ENCODE data around the gene OR4D9. TPM values are rescaled to one million over a fixed set of nuclear protein-coding genes. Genes with fewer than 3 reads are reported as not detected.

Gene OR4D9
- total RNA-seq, 3 donors from 2014 or later (not counting 1 experiment from before 2014, with no cell fraction given) = not detected

GRCh38 chr11:59562292-59562691 is 51.0 kb downstream of the OR4D9 start:
- TF ChIP-seq CTCF (IDR thresholded peaks at IDR 0.05) = no peak
- Histone ChIP-seq H3K4me1 (ENCODE audit: control insufficient read depth, insufficient read depth, low read length) (peaks cover 35% of the 10 kb centered on the region), H3K36me3 (ENCODE audit: control insufficient read depth, insufficient read depth, low read length) (no peaks in the 10 kb centered on the region), H3K9me3 (ENCODE audit: control insufficient read depth, insufficient read depth, low read length) (no peaks in the 10 kb centered on the region), H3K27me3 (ENCODE audit: control insufficient read depth, insufficient read depth, low read length) (no peaks in the 10 kb centered on the region), H3K27ac (ENCODE audit: low read length) (no peak overlapping the region), H3K4me3 (ENCODE audit: low read length) (no peak overlapping the region)
- peak overlapping the region in 1 of 2 donors; percentile 16 for H3K27ac Mint-ChIP-seq
- intact Hi-C loops (cut with micrococcal nuclease) = no loop called here
- H3K4me3 Mint-ChIP-seq = peak overlapping the region; percentile 65
- H3K27me3 Mint-ChIP-seq (ENCODE audit: low read depth in 2 of 2) = peaks cover 1 to 5% of the 10 kb centered on the region in 2 donors
- no peaks in the 10 kb centered on the region for H3K9me3 Mint-ChIP-seq
- H3K4me1 Mint-ChIP-seq = peaks cover 37 to 42% of the 10 kb centered on the region in 2 donors
- DNase-seq (no peak), ATAC-seq (no peak)
- no peaks in the 10 kb centered on the region for H3K36me3 Mint-ChIP-seq
- 93% methylated on average over 3 of the region's 3 CpGs for WGBS (ENCODE audit: insufficient coverage)

Other genes with a start within 250 kb of the OR4D9 start
- not detected for gene OR5AN1, start 152.6 kb upstream of the OR4D9 start, total RNA-seq
- not detected for gene OR5A2, start 85.1 kb upstream of the OR4D9 start, total RNA-seq
- not detected for gene OR5A1, start 75.1 kb upstream of the OR4D9 start, total RNA-seq
- gene OR4D6, start 54.6 kb upstream of the OR4D9 start, total RNA-seq = not detected
- not detected for gene OR4D10, start 38.2 kb upstream of the OR4D9 start, total RNA-seq
- gene OR4D11, start 8.0 kb upstream of the OR4D9 start, total RNA-seq = not detected
- 10 to 100 TPM; 40.5 to 58.5 (median 51.3) TPM for gene OSBP, start 104.2 kb downstream of the OR4D9 start, total RNA-seq
- gene PATL1, start 157.5 kb downstream of the OR4D9 start, total RNA-seq = 10 to 100 TPM; 56.8 to 69.4 (median 58.1) TPM
- gene OR10V1, start 202.3 kb downstream of the OR4D9 start, total RNA-seq = not detected
- 10 to 100 TPM in 2 of 3 donors, 1 to 10 TPM in 1; 6.8 to 19.1 (median 17.0) TPM for gene STX3, start 243.8 kb downstream of the OR4D9 start, total RNA-seq